Left lung (tissue), 10 donors: ENCODE data around the gene GMNN. TPM values are rescaled to one million over a fixed set of nuclear protein-coding genes. Genes with fewer than 3 reads are reported as not detected.

Experiments
- ATAC-seq: fragments of 200-7000 bp; cut with Tn5 transposase; one replicate; pipeline ENCODE4 v1.9.1; 2020; ENCODE audit warnings: moderate library complexity
- DNase-seq, 4 donors: peaks; one replicate each; pipeline ENCODE4 v3.0.0-alpha.2; 2013 to 2020
- H3K27ac ChIP-seq, 2 donors: fragments of 200-600 bp; sonication (generic) in 1 of 2; one replicate each; pipeline versions ENCODE4 v1.5.0 to v1.8.0; 2020 to 2021
- H3K27me3 ChIP-seq, 2 donors: fragments of 200-600 bp; sonication (generic) in 1 of 2; one replicate each; pipeline versions ENCODE4 v1.5.0 to v1.8.0; 2020 to 2021
- H3K36me3 ChIP-seq, 2 donors: fragments of 200-600 bp; sonication (generic) in 1 of 2; one replicate each; pipeline versions ENCODE4 v1.5.0 to v1.8.0; 2020 to 2021
- H3K4me1 ChIP-seq, 2 donors: fragments of 200-600 bp; one replicate each; pipeline ENCODE4 v1.8.0; 2021
- H3K4me3 ChIP-seq, 2 donors: fragments of 200-600 bp; sonication (generic) in 1 of 2; one replicate each; pipeline versions ENCODE4 v1.5.0 to v1.8.0; 2020 to 2021; ENCODE audit warnings: mild to moderate bottlenecking in 1 of 2
- H3K9me3 ChIP-seq, 2 donors: fragments of 200-600 bp; sonication (generic) in 1 of 2; one replicate each; pipeline versions ENCODE4 v1.5.0 to v1.8.0; 2020 to 2021
- CTCF ChIP-seq, 2 donors: fragments of 200-600 bp; sonication (generic) in 1 of 2; IDR thresholded peaks; one replicate each; pipeline versions ENCODE4 v1.5.0 to v1.8.0; 2021; ENCODE audit warnings: antibody characterized with exemption in 2 of 2
- intact Hi-C, 2 donors: fragments of 100-400 bp; cut with DNase I; formaldehyde crosslinking; loops; one replicate each; pipeline versions ENCODE4 v1.11.2 to v1.14.2; 2022
- polyA plus RNA-seq, 6 donors: library from polyadenylated mRNA; unstranded; fragments of 120-200 nt; gene quantifications; one replicate each; pipeline ENCODE4 v1.2.1, GENCODE V29; 2013; ENCODE audit not compliant: insufficient read length in 6 of 6
- total RNA-seq, 2 donors: library from RNA; stranded (reverse); fragmentation: NEBNext Ultra II Directional; extraction: Animal tissue kit (Norgen Biotek cat#: 25700); gene quantifications; one replicate each; pipeline ENCODE4 v1.2.1, GENCODE V29; 2021
- donor health status: DM: no; HTN: yes; CAD: no.
- donor health status: DM: no; HTN: no; CAD: no.

GMNN gene
- total and polyA plus RNA-seq, 8 donors, result 19.6 to 44.3 (median 36.6) TPM

- DNase-seq, result no peak
- Histone ChIP-seq H3K36me3 (peaks cover 0 to under 1% of the 10 kb centered on the region in 2 donors), H3K27ac (no peak overlapping the region), H3K4me3 (no peak overlapping the region), H3K9me3 (no peaks in the 10 kb centered on the region), H3K27me3 (no peaks in the 10 kb centered on the region), H3K4me1 (no peaks in the 10 kb centered on the region)
- ATAC-seq, result no peak
- intact Hi-C loops, result no loop called here
- no peak for TF ChIP-seq CTCF (IDR thresholded peaks at IDR 0.05)
Measured at GRCh38 chr6:24796616-24797290, 22.0 kb downstream of the GMNN start.

GRCh38 chr6:24797596-24798216, 23.0 kb downstream of the GMNN start:
- no peaks in the 10 kb centered on the region for H3K9me3 ChIP-seq
- DNase-seq, result no peak
- H3K27me3 ChIP-seq, result no peaks in the 10 kb centered on the region
- no peaks in the 10 kb centered on the region for H3K4me1 ChIP-seq
- intact Hi-C loops, result no loop called here
- H3K36me3 ChIP-seq, result peaks cover 0 to 10% of the 10 kb centered on the region in 2 donors
- TF ChIP-seq CTCF (IDR thresholded peaks at IDR 0.05), result no peak
- no peak overlapping the region for H3K4me3 ChIP-seq
- ATAC-seq, result no peak
- H3K27ac ChIP-seq, result no peak overlapping the region

- intact Hi-C loops, result no loop called here
- Histone ChIP-seq H3K4me3 (no peak within 1 kb of the TSS), H3K27ac (no peak within 1 kb of the TSS), H3K36me3 (peaks cover 0 to 14% of the 10 kb centered on the region in 2 donors), H3K4me1 (no peaks in the 10 kb centered on the region), H3K27me3 (no peaks in the 10 kb centered on the region), H3K9me3 (no peaks in the 10 kb centered on the region)
- no peak for TF ChIP-seq CTCF (IDR thresholded peaks at IDR 0.05)
- ATAC-seq (peak; percentile 80), DNase-seq (peak in 1 of 4 donors; percentile 23)
Measured at GRCh38 chr6:24798740-24799540, 24.2 kb downstream of the GMNN start, which contains the start of gene ARMH2. TSS of gene ARMH2 (minus strand) at chr6:24798917. CDS start at chr6:24798857, 60 bp downstream.

- H3K4me3 ChIP-seq, result no peak overlapping the region
- no peak overlapping the region for H3K27ac ChIP-seq
- H3K9me3 ChIP-seq, result no peaks in the 10 kb centered on the region
- no peaks in the 10 kb centered on the region for H3K27me3 ChIP-seq
- no peak for TF ChIP-seq CTCF (IDR thresholded peaks at IDR 0.05)
- H3K4me1 ChIP-seq, result no peaks in the 10 kb centered on the region
- DNase-seq (no peak), ATAC-seq (no peak)
- intact Hi-C loops, result no loop called here
- H3K36me3 ChIP-seq, result peaks cover 0 to 20% of the 10 kb centered on the region in 2 donors
Measured at GRCh38 chr6:24799541-24799915, 24.8 kb downstream of the GMNN start.
